Endothelial cell of umbilical vein (primary cell): ENCODE results near the gene PTPRZ1. TPM values are rescaled to one million over a fixed set of nuclear protein-coding genes. Genes with fewer than 3 reads are reported as not detected.

Experiments
- BruUV-seq: library from RNA; stranded (reverse); fragments of 400-500 nt; replicated peaks from 2 replicates; lab custom pipeline; 2021; lab: Mats Ljungman, UMichigan
- CTCF ChIA-PET: fragments of 300-600, 350-600 bp; sonication (Branson Sonifier 250); formaldehyde crosslinking; loops from one replicate; lab custom pipeline; 2021; ENCODE audit warnings: antibody characterized with exemption, inconsistent platforms; lab: Charles Lee
- POLR2A ChIA-PET: fragments of 300-600, 350-600 bp; sonication (Branson Sonifier 250); formaldehyde crosslinking; loops from one replicate; lab custom pipeline; 2021; ENCODE audit warnings: antibody characterized with exemption, inconsistent platforms; lab: Charles Lee
- DNase-seq: peaks from one replicate; pipeline ENCODE4 v3.0.0-alpha.2; 2011; ENCODE audit warnings: low read depth, low spot score
- FAIRE-seq: peaks from 2 replicates; lab custom pipeline; 2011; peaks lifted over from hg19 to GRCh38; lab: Jason Lieb, UNC
- H2AFZ ChIP-seq: 2 replicates; pipeline ENCODE4 v1.6.0; 2012; ENCODE audit warnings: low read depth, low read length, control low read depth, inconsistent platforms
- H3K27ac ChIP-seq: 2 replicates; pipeline ENCODE4 v1.5.1; 2011; ENCODE audit warnings: low read depth, mild to moderate bottlenecking, control low read depth, low read length, moderate library complexity; ENCODE audit not compliant: insufficient read depth
- H3K27me3 ChIP-seq, 2 experiments: 2 replicates each; pipeline versions ENCODE4 v1.6.0 to v1.6.1; 2011; ENCODE audit warnings: low read length in 2 of 2, mixed read lengths in 1 of 2; ENCODE audit not compliant: control insufficient read depth in 2 of 2, insufficient read depth in 2 of 2
- H3K36me3 ChIP-seq, 2 experiments: 2 replicates in 1 of 2; 3 replicates in 1 of 2; pipeline ENCODE4 v1.5.1; 2011; ENCODE audit warnings: low read length in 2 of 2, mild to moderate bottlenecking in 1 of 2, moderate library complexity in 1 of 2; ENCODE audit not compliant: control insufficient read depth in 2 of 2, insufficient read depth in 2 of 2; ENCODE audit errors: extremely low read depth in 1 of 2
- H3K4me1 ChIP-seq: 3 replicates; pipeline ENCODE4 v1.5.1; 2011; ENCODE audit warnings: mild to moderate bottlenecking, low read length; ENCODE audit not compliant: control insufficient read depth, insufficient read depth; ENCODE audit errors: extremely low read depth
- H3K4me2 ChIP-seq: 2 replicates; pipeline ENCODE4 v1.6.1; 2011; ENCODE audit warnings: low read length, control low read depth, mixed read lengths; ENCODE audit not compliant: insufficient read depth
- H3K4me3 ChIP-seq, 3 experiments: fragments of 200-600 bp in 1 of 3; sonication (generic), shearing (Covaris generic) in 1 of 3; replicated peaks in 1 of 3; 2 replicates each; pipeline ENCODE4 v1.5.1; 2011 to 2016; ENCODE audit warnings: control low read depth in 3 of 3, low read length in 3 of 3, mild to moderate bottlenecking in 2 of 3, inconsistent platforms in 1 of 3, low read depth in 1 of 3, moderate library complexity in 1 of 3; ENCODE audit not compliant: insufficient read depth in 1 of 3
- H3K79me2 ChIP-seq: 2 replicates; pipeline ENCODE4 v1.6.0; 2012; ENCODE audit warnings: low read length, inconsistent platforms; ENCODE audit not compliant: control insufficient read depth, insufficient read depth
- H3K9ac ChIP-seq: replicated peaks from 2 replicates; pipeline ENCODE3; 2011; ENCODE audit warnings: low read length, control low read depth; ENCODE audit not compliant: insufficient read depth; ENCODE audit errors: extremely low read depth
- H3K9me1 ChIP-seq: replicated peaks from 3 replicates; pipeline ENCODE4 v1.6.0; 2011; ENCODE audit warnings: mild to moderate bottlenecking, low read length; ENCODE audit not compliant: control insufficient read depth, insufficient read depth; ENCODE audit errors: extremely low read depth
- H3K9me3 ChIP-seq: replicated peaks from 2 replicates; pipeline ENCODE4 v1.5.1; 2012; ENCODE audit warnings: low read length, inconsistent platforms; ENCODE audit not compliant: control insufficient read depth, insufficient read depth
- H4K20me1 ChIP-seq: replicated peaks from 2 replicates; pipeline ENCODE3; 2011; ENCODE audit warnings: mild to moderate bottlenecking, low read length; ENCODE audit not compliant: control insufficient read depth, insufficient read depth; ENCODE audit errors: extremely low read depth
- EZH2 ChIP-seq: IDR thresholded peaks from 2 replicates; pipeline ENCODE4 v1.6.1; 2012; ENCODE audit warnings: borderline replicate concordance, low read depth, mild to moderate bottlenecking, moderate library complexity, low read length, inconsistent platforms; ENCODE audit not compliant: severe bottlenecking
- FOS ChIP-seq: IDR thresholded peaks from 2 replicates; pipeline ENCODE4 v1.6.1; 2011; ENCODE audit warnings: mild to moderate bottlenecking, low read length, moderate library complexity, borderline replicate concordance; ENCODE audit not compliant: insufficient read depth
- GATA2 ChIP-seq: IDR thresholded peaks from 2 replicates; pipeline ENCODE4 v1.7.0; 2011; ENCODE audit warnings: low read depth, mild to moderate bottlenecking, moderate library complexity, mixed read lengths, low read length; ENCODE audit not compliant: insufficient read length, insufficient read depth
- POLR2A ChIP-seq: IDR thresholded peaks from 2 replicates; pipeline ENCODE4 v1.6.1; 2012; ENCODE audit warnings: low read depth, mild to moderate bottlenecking, control low read depth, low read length
- POLR2AphosphoS5 ChIP-seq: IDR thresholded peaks from 2 replicates; pipeline ENCODE4 v1.6.1; 2012; ENCODE audit warnings: low read depth, mild to moderate bottlenecking, control low read depth, low read length, moderate library complexity; ENCODE audit not compliant: insufficient read depth
- dilution Hi-C: fragments of 300-500 bp; cut with MboI; formaldehyde crosslinking; loops from one replicate; pipeline ENCODE4 v1.15.0; 2019; ENCODE audit warnings: low sequenced_read_pairs; ENCODE audit not compliant: extremely low pct_ligation_motif_present
- intact Hi-C: fragments of 100-400 bp; cut with micrococcal nuclease; formaldehyde crosslinking; loops from one replicate; pipeline ENCODE4 v1.10.0; 2022
- polyA plus RNA-seq, 4 experiments: library from polyadenylated mRNA; depleted of rRNA in 3 of 4; stranded (reverse) in 3 of 4; unstranded in 1 of 4; fragments of >200 nt; gene quantifications; 2 replicates each; pipeline versions ENCODE4 v1.2.1 to v1.2.3, GENCODE V29; 2011 to 2012; ENCODE audit warnings: missing spikeins in 1 of 4
- small RNA-seq: library from RNA; depleted of rRNA; stranded (forward); fragments of <200 nt; gene quantifications from one replicate; pipeline ENCODE3, GENCODE V24; 2012; ENCODE audit warnings: low replicate concordance, low read depth; ENCODE audit not compliant: insufficient read depth, insufficient read length
- total RNA-seq: library from RNA; stranded (reverse); gene quantifications from 2 replicates; pipeline ENCODE4 v1.2.3, GENCODE V29; 2021

The PTPRZ1 gene
- total and polyA plus RNA-seq, 2 donors (not counting 3 experiments of a cell fraction or from before 2014, with no cell fraction given) = 0.07 TPM; not detected in 1

GRCh38 chr7:122103064-122103463 lies 230.1 kb downstream of the PTPRZ1 start:
- Histone ChIP-seq H3K4me1 (no peaks in the 10 kb centered on the region), H4K20me1 (no peaks in the 10 kb centered on the region), H3K4me3 (no peak overlapping the region), H3K9me3 (no peaks in the 10 kb centered on the region), H3K9me1 (no peaks in the 10 kb centered on the region), H3K27ac (no peak overlapping the region), H3K27me3 (no peaks in the 10 kb centered on the region), H3K36me3 (no peaks in the 10 kb centered on the region), H3K79me2 (no peaks in the 10 kb centered on the region), H3K9ac (no peak overlapping the region), H3K4me2 (no peak overlapping the region), H2AFZ (no peak overlapping the region)
- TF ChIP-seq GATA2 (no peak), FOS (no peak), EZH2 (no peak), POLR2A (no peak), POLR2AphosphoS5 (no peak)
- DNase-seq (no peak), FAIRE-seq (no peak)
- dilution Hi-C loops (no loop called here), intact Hi-C loops (no loop called here)
- BruUV-seq = no TSS peak
- CTCF ChIA-PET = interaction anchor here (1.1 kb wide), 1 partner anchor 10 kb away, joined by 4 read pairs; no protein-coding TSS in a partner anchor
- POLR2A ChIA-PET = no interaction called here

Small RNA genes within 50 kb of the gene (small RNA-seq; reads per million reads assigned to genes)
- gene RNU7-154P = not detected
